ENCODE data around the gene ARPC5. TPM values are rescaled to one million over a fixed set of nuclear protein-coding genes. Genes with fewer than 3 reads are reported as not detected.

ARPC5 gene
- total and polyA plus RNA-seq, 2 of the 8 experiments (the other 6 are each of a cell fraction or from before 2014, with no cell fraction given) = 24.0 to 60.8 TPM

DNA sequence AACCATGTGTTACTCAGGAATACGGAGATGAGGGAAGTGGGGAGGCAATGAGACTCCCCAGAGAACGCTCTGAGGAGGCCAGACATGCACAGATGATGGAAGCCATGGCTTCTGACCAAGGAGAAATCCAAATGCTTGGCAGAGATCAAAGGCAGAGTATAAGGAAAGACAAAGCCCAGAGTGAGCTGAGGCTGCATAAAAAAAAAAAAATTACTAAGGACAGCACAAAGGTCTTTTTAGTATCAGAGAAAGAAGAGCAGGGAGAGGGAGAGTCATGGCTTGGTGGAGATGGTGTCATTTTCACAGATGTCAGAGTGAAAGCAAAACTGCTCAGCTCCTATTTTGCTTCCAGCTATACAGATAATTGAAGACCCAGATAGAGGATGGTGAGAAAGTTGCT, 37.2 kb downstream of the ARPC5 start (continued):
- TF ChIP-seq CHD2 (IDR thresholded peaks at IDR 0.05; ENCODE audit: low read length) (no peak), TAF7 (optimal IDR thresholded peaks at IDR 0.05; ENCODE audit: borderline replicate concordance, low read depth, low read length) (no peak), GTF2F1 (IDR thresholded peaks at IDR 0.05; ENCODE audit: borderline replicate concordance, low read depth, low read length) (no peak)
